ENCODE results near the gene USP3.

- TF ChIP-seq CTCF (IDR thresholded peaks at IDR 0.05): no peak
- no peak for TF ChIP-seq POLR2A (IDR thresholded peaks at IDR 0.05)
Measured at GRCh38 chr15:63630036-63630751, 125.8 kb downstream of the USP3 start.
